ENCODE data around the gene C2.

Gene C2

DNA sequence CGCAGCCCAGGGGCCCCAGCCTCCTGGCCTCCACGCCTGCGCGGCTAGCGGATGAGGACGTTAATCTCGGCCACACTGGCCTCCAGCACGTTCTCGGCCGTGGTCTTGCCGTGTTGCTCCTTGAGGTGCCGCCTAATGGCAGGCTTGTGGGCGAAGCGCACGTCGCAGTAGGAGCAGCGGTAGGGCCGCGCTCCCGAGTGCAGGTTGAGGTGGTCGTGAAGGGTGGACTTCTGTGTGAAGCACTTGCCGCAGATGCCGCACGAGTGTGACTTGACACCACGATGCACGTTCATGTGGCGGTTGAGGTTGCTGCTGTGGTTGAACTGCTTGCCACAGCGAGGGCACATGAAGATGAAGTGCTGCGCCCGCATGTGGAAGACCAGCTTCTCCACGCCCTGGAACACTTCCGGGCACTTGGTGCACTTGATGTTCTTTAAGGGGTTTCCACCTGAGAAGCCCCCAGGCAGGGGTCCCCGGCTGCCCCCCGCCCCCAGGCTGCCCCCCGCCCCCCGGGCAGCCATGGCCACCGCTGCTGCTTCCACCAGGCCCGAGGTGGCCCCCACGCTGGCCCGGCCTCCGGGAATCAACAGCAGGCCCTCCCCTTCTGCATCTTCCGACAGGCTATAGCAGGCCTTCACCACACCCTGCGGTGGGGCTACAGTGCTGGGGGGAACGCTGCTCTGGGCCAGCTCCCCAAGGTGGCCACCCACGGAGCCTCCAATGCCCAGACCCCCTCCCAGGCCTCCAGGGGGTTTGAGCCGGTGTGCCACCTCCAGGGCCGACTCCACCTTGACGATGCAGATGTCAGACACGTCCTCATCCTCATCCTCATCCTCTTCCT is 27.4 kb upstream of the C2 start:
- peak overlapping the region in 1 of 2 donors; percentile 85 for H3K27ac ChIP-seq
- intact Hi-C loops (cut with DNase I; ENCODE audit: low total_unique reads) = no loop called here

DNA sequence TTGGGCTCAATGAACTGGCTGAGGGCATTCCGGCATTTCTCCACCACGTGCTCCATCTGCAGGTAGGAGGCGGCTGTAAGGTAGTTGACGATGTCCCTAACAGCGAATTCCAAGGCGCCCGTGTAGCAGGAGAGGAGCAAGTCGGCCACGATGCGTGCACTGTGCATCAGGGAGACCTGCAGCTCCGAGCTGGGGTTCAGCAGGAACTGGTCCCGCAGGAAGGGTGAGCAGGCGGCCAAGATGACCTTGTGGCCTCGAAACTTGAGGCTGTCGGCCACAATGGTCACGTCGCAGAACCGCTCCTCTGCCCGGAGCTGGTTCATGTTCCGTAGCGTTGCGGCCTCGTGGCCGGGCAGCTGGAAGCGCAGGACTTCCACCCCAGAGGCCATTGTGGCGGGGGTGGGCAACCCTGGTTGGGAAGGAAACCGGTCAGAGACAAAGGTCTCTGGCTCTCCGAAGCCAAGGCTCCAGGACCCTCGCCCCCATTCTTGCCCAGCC is 26.6 kb upstream of the C2 start:
- Histone ChIP-seq H3K4me3 (peak overlapping the region; percentile 68 to 77), H3K36me3 (peaks cover 0 to 9% (median 0%) of the 10 kb centered on the region in 3 donors), H3K27ac (peak overlapping the region; percentile 83 to 85), H3K4me1 (peaks cover 0 to 48% (median 38%) of the 10 kb centered on the region in 4 donors), H3K27me3 (no peaks in the 10 kb centered on the region), H3K9me3 (no peaks in the 10 kb centered on the region)
- no peak for DNase-seq
- intact Hi-C loops (cut with DNase I; ENCODE audit: low total_unique reads) = no loop called here
- TF ChIP-seq, protein P1, sequence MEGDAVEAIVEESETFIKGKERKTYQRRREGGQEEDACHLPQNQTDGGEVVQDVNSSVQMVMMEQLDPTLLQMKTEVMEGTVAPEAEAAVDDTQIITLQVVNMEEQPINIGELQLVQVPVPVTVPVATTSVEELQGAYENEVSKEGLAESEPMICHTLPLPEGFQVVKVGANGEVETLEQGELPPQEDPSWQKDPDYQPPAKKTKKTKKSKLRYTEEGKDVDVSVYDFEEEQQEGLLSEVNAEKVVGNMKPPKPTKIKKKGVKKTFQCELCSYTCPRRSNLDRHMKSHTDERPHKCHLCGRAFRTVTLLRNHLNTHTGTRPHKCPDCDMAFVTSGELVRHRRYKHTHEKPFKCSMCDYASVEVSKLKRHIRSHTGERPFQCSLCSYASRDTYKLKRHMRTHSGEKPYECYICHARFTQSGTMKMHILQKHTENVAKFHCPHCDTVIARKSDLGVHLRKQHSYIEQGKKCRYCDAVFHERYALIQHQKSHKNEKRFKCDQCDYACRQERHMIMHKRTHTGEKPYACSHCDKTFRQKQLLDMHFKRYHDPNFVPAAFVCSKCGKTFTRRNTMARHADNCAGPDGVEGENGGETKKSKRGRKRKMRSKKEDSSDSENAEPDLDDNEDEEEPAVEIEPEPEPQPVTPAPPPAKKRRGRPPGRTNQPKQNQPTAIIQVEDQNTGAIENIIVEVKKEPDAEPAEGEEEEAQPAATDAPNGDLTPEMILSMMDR (IDR thresholded peaks at IDR 0.05) = no peak

More for the DNA sequence above, 27.4 kb upstream of the C2 start:
- TF ChIP-seq, protein P1 (IDR thresholded peaks at IDR 0.05) = no peak
- H3K9me3 ChIP-seq = no peaks in the 10 kb centered on the region
- peaks cover 0 to 9% (median 4%) of the 10 kb centered on the region in 3 donors for H3K36me3 ChIP-seq
- no peaks in the 10 kb centered on the region for H3K27me3 ChIP-seq
- H3K4me1 ChIP-seq = peaks cover 0 to 48% (median 38%) of the 10 kb centered on the region in 4 donors
- H3K4me3 ChIP-seq = no peak overlapping the region
- DNase-seq = no peak

DNA sequence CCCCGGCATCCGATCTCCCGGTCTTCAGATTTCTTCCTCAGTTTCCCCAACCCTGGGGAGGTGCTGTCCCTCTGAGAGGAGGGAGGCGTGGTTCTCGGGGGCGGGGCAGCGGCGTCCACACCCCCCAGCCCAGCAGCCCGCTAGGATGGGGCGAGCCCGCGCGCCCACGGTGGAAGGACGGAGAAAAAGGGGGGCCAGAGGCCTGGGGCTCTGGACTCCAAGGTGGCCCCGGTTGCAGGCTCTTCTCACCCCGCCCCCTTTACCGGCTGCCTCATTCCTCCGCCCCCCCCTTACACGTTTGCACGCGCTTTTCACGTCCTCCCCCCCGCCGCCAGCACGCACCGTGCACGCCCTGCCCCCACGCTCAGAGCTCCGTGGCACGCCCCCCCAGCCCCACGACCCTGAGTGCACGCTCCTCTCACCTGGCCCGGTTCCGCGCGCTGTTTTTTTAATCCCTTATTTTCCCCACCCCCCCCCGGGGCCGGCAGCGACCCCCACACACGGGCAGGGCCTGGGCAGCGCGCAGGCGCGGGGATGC is 26.0 kb upstream of the C2 start:
- Histone ChIP-seq H3K36me3 (peaks cover 0 to 9% (median 0%) of the 10 kb centered on the region in 3 donors), H3K4me1 (peaks cover 0 to 44% (median 37%) of the 10 kb centered on the region in 4 donors), H3K4me3 (peak overlapping the region; percentile 68 to 77), H3K27me3 (no peaks in the 10 kb centered on the region), H3K27ac (peak overlapping the region; percentile 83 to 85), H3K9me3 (no peaks in the 10 kb centered on the region)
- intact Hi-C loops (cut with DNase I; ENCODE audit: low total_unique reads) = no loop called here
- TF ChIP-seq, protein P1 (IDR thresholded peaks at IDR 0.05) = no peak
- peak; percentile 60 to 84 for DNase-seq

DNA sequence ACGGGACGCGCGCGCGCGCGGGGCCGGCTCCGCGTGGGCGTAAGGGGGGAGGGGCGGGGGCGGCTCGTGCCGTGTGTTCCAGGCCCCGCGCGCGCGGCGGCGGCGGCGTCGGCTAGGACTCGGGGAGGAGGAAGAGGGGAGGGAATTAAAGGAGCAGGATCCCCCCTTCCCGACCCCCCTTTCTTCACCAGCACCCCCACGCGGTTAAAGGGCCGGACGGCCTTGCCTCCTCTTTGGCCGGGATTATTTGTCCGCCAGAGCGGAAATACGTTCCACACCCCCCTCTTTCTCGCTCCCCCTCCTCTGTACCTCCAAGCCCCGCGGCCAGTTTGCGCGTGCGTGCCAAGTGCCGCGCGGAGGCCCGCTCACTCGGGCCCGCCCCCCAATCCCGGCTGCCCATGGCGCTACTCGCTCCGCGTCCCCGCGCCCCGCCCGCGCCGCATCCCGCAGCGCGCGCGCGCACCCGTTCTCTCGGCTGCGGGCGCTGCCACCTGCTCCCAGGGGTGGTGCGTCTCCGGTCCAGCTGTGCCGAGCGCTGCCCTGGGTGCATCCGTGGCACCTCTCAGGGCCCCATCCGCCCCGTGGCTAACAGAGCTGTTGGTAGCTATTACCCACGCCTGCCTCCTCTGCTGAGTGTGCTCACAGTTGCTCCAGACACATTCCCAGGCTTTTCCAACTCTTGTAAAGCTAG is 25.4 kb upstream of the C2 start, which contains the start of gene ZBTB12:
Gene ZBTB12, minus strand, starts transcription at position 134 of the 691 bp plus-strand sequence. CDS start 781 bp downstream, outside the sequence.
- no peaks in the 10 kb centered on the region for H3K27me3 ChIP-seq
- peak within 1 kb of the TSS; percentile 83 to 85 for H3K27ac ChIP-seq
- intact Hi-C loops (cut with DNase I; ENCODE audit: low total_unique reads) = no loop called here
- TF ChIP-seq, protein P1 (IDR thresholded peaks at IDR 0.05) = peak in 1 of 2 experiments; percentile 11
- H3K4me1 ChIP-seq = peaks cover 0 to 38% (median 31%) of the 10 kb centered on the region in 4 donors
- no peaks in the 10 kb centered on the region for H3K9me3 ChIP-seq
- peaks cover 0 to 9% (median 0%) of the 10 kb centered on the region in 3 donors for H3K36me3 ChIP-seq
- peak; percentile 87 to 95 for DNase-seq
- peak within 1 kb of the TSS; percentile 68 to 77 for H3K4me3 ChIP-seq

DNA sequence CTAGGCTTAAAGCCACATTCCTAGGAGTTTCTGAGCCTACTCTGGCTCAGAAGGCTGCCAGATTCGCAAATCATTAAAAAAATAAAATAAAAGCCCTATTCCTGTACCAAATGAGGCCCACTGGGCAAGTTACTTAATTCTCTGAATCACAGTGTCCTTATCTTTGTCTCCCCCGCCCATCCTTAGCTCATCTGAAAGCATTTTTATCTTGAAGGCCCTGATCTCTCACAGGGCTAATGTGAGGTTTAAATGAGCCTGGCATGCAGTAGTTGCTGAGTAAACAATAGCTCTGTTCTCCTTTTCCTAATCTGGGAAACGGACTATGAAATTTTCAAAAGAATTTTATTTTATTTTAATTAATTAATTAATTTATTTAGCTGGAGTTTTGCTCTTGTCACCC is 23.6 kb upstream of the C2 start:
- H3K27ac ChIP-seq = no peak overlapping the region
- no peak for DNase-seq
- no peaks in the 10 kb centered on the region for H3K27me3 ChIP-seq
- H3K36me3 ChIP-seq = peaks cover 0 to 9% (median 0%) of the 10 kb centered on the region in 3 donors
- peaks cover 0 to 30% (median 24%) of the 10 kb centered on the region in 4 donors for H3K4me1 ChIP-seq
- H3K4me3 ChIP-seq = no peak overlapping the region
- intact Hi-C loops (cut with DNase I; ENCODE audit: low total_unique reads) = no loop called here
- no peaks in the 10 kb centered on the region for H3K9me3 ChIP-seq
- TF ChIP-seq, protein P1 (IDR thresholded peaks at IDR 0.05) = no peak
